ENCODE results near the gene IL13RA1. TPM values are rescaled to one million over a fixed set of nuclear protein-coding genes. Genes with fewer than 3 reads are reported as not detected.

The IL13RA1 gene
- total and polyA plus RNA-seq, 2 of the 13 experiments (the other 11 are each of a cell fraction or from before 2014, with no cell fraction given) = 56.6 to 73.5 TPM

DNA sequence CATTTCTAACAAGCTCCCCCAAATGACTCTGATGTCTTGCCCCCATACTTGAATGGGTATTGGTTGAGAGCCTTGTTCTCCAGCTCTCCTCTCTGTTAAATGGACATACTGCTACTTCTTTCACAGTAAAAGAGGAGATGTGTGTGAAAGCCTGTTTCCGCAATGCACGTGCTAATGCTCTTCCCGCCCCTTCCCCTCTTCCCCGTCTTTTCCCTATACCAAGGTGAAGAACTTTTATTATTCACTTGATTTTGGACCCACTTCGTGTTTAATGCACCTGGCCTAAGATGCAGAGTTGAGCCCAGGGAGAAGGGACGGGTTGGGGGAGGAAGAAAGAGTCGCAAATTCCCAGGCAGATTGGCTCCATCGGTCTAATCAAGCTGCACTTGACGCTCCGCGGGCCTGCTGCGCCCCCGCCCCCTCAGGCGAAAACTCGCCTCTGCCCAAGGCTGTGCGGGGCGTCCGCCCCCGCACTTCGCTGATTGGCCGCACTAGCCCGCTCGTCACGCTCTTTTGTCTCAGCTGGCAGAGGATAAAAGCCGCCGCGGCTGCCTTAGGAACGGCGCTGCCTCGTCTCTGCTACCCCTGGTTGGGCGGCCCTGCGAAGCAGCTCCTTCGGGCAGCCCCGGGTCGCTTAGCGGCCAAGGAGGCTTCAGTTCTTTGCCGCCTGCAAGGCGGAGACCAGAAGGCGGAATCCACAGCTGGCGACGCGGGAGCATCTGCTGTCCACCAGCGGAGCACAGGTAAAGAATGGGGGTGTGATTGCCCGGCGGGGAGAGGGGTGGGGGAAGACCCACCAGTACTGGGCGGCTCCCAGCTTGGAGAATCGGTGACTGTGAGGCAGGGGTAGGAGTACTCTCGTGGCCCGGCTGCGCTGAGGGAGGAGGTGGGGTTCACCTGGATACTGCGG lies 96.1 kb downstream of the IL13RA1 start, which contains the start of gene ZCCHC12 (continued):
- TF ChIP-seq, protein P1, sequence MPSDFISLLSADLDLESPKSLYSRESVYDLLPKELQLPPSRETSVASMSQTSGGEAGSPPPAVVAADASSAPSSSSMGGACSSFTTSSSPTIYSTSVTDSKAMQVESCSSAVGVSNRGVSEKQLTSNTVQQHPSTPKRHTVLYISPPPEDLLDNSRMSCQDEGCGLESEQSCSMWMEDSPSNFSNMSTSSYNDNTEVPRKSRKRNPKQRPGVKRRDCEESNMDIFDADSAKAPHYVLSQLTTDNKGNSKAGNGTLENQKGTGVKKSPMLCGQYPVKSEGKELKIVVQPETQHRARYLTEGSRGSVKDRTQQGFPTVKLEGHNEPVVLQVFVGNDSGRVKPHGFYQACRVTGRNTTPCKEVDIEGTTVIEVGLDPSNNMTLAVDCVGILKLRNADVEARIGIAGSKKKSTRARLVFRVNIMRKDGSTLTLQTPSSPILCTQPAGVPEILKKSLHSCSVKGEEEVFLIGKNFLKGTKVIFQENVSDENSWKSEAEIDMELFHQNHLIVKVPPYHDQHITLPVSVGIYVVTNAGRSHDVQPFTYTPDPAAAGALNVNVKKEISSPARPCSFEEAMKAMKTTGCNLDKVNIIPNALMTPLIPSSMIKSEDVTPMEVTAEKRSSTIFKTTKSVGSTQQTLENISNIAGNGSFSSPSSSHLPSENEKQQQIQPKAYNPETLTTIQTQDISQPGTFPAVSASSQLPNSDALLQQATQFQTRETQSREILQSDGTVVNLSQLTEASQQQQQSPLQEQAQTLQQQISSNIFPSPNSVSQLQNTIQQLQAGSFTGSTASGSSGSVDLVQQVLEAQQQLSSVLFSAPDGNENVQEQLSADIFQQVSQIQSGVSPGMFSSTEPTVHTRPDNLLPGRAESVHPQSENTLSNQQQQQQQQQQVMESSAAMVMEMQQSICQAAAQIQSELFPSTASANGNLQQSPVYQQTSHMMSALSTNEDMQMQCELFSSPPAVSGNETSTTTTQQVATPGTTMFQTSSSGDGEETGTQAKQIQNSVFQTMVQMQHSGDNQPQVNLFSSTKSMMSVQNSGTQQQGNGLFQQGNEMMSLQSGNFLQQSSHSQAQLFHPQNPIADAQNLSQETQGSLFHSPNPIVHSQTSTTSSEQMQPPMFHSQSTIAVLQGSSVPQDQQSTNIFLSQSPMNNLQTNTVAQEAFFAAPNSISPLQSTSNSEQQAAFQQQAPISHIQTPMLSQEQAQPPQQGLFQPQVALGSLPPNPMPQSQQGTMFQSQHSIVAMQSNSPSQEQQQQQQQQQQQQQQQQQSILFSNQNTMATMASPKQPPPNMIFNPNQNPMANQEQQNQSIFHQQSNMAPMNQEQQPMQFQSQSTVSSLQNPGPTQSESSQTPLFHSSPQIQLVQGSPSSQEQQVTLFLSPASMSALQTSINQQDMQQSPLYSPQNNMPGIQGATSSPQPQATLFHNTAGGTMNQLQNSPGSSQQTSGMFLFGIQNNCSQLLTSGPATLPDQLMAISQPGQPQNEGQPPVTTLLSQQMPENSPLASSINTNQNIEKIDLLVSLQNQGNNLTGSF (CRISPR knock-in tag; IDR thresholded peaks at IDR 0.05) = no peak
- no peak for TF ChIP-seq TBL1XR1 (IDR thresholded peaks at IDR 0.05; ENCODE audit: borderline replicate concordance, low read length, partially characterized antibody)
- peak; percentile 32; the same call in 1 of the 2 replicates for TF ChIP-seq TCF7 (IDR thresholded peaks at IDR 0.05; ENCODE audit: low read depth)
- TF ChIP-seq ELF4 (CRISPR knock-in tag; IDR thresholded peaks at IDR 0.05; ENCODE audit: borderline replicate concordance) = no peak
- TF ChIP-seq, protein P2, sequence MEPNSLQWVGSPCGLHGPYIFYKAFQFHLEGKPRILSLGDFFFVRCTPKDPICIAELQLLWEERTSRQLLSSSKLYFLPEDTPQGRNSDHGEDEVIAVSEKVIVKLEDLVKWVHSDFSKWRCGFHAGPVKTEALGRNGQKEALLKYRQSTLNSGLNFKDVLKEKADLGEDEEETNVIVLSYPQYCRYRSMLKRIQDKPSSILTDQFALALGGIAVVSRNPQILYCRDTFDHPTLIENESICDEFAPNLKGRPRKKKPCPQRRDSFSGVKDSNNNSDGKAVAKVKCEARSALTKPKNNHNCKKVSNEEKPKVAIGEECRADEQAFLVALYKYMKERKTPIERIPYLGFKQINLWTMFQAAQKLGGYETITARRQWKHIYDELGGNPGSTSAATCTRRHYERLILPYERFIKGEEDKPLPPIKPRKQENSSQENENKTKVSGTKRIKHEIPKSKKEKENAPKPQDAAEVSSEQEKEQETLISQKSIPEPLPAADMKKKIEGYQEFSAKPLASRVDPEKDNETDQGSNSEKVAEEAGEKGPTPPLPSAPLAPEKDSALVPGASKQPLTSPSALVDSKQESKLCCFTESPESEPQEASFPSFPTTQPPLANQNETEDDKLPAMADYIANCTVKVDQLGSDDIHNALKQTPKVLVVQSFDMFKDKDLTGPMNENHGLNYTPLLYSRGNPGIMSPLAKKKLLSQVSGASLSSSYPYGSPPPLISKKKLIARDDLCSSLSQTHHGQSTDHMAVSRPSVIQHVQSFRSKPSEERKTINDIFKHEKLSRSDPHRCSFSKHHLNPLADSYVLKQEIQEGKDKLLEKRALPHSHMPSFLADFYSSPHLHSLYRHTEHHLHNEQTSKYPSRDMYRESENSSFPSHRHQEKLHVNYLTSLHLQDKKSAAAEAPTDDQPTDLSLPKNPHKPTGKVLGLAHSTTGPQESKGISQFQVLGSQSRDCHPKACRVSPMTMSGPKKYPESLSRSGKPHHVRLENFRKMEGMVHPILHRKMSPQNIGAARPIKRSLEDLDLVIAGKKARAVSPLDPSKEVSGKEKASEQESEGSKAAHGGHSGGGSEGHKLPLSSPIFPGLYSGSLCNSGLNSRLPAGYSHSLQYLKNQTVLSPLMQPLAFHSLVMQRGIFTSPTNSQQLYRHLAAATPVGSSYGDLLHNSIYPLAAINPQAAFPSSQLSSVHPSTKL (CRISPR knock-in tag; IDR thresholded peaks at IDR 0.05) = no peak
- TF ChIP-seq, protein P3, sequence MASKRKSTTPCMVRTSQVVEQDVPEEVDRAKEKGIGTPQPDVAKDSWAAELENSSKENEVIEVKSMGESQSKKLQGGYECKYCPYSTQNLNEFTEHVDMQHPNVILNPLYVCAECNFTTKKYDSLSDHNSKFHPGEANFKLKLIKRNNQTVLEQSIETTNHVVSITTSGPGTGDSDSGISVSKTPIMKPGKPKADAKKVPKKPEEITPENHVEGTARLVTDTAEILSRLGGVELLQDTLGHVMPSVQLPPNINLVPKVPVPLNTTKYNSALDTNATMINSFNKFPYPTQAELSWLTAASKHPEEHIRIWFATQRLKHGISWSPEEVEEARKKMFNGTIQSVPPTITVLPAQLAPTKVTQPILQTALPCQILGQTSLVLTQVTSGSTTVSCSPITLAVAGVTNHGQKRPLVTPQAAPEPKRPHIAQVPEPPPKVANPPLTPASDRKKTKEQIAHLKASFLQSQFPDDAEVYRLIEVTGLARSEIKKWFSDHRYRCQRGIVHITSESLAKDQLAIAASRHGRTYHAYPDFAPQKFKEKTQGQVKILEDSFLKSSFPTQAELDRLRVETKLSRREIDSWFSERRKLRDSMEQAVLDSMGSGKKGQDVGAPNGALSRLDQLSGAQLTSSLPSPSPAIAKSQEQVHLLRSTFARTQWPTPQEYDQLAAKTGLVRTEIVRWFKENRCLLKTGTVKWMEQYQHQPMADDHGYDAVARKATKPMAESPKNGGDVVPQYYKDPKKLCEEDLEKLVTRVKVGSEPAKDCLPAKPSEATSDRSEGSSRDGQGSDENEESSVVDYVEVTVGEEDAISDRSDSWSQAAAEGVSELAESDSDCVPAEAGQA (IDR thresholded peaks at IDR 0.05; ENCODE audit: low read depth) = no peak
- TF ChIP-seq, protein P3 (CRISPR knock-in tag; IDR thresholded peaks at IDR 0.05; ENCODE audit: borderline replicate concordance) = no peak
- no peak for TF ChIP-seq ZZZ3 (CRISPR knock-in tag; IDR thresholded peaks at IDR 0.05; ENCODE audit: borderline replicate concordance)
- TF ChIP-seq, protein P4, sequence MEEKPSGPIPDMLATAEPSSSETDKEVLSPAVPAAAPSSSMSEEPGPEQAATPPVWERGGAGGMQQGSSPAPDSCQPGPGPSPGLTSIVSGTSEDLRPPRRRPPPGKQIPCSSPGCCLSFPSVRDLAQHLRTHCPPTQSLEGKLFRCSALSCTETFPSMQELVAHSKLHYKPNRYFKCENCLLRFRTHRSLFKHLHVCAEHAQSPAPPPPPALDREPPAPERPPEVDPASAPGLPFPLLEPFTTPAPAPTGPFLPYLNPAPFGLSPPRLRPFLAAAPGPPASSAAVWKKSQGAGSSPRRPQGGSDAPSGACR (CRISPR knock-in tag; IDR thresholded peaks at IDR 0.05) = no peak
- no peak for TF ChIP-seq ZNF547 (CRISPR knock-in tag; IDR thresholded peaks at IDR 0.05)
- no peak for TF ChIP-seq MAFF (IDR thresholded peaks at IDR 0.05; ENCODE audit: low read depth, low read length)
- TF ChIP-seq CAMTA2 (CRISPR knock-in tag; IDR thresholded peaks at IDR 0.05; ENCODE audit: borderline replicate concordance) = no peak
